ENCODE results near the gene BOK.

The BOK gene

GRCh38 chr2:241539616-241540374 lies 18.8 kb upstream of the BOK start:
- H3K36me3 ChIP-seq, result no peaks in the 10 kb centered on the region
- peak overlapping the region; percentile 96 for H3K4me2 ChIP-seq
- no peak overlapping the region for H3K27ac ChIP-seq
- no peak for TF ChIP-seq Cebpa-rat (IDR thresholded peaks at IDR 0.05)
- peaks cover 44% of the 10 kb centered on the region for H3K4me1 ChIP-seq
- H3K9ac ChIP-seq, result no peak overlapping the region; the same call in 1 of the 2 replicates
- no peaks in the 10 kb centered on the region for H3K27me3 ChIP-seq
- no peaks in the 10 kb centered on the region for H4K20me1 ChIP-seq
- H3K4me3 ChIP-seq, result no peak overlapping the region
- no peaks in the 10 kb centered on the region for H3K9me3 ChIP-seq

- no peaks in the 10 kb centered on the region for H3K36me3 ChIP-seq
- H4K20me1 ChIP-seq, result no peaks in the 10 kb centered on the region
- no peaks in the 10 kb centered on the region for H3K9me3 ChIP-seq
- H3K27ac ChIP-seq, result peak overlapping the region; percentile 53; the same call in 1 of the 2 replicates
- H3K4me1 ChIP-seq, result peaks cover 44% of the 10 kb centered on the region
- no peaks in the 10 kb centered on the region for H3K27me3 ChIP-seq
- peak overlapping the region; percentile 73 for H3K9ac ChIP-seq
- TF ChIP-seq Cebpa-rat (IDR thresholded peaks at IDR 0.05), result no peak
- peak overlapping the region; percentile 96 for H3K4me2 ChIP-seq
- peak overlapping the region; percentile 73 for H3K4me3 ChIP-seq
Measured at GRCh38 chr2:241540401-241540770, 18.2 kb upstream of the BOK start.

- no peaks in the 10 kb centered on the region for H3K36me3 ChIP-seq
- no peaks in the 10 kb centered on the region for H3K9me3 ChIP-seq
- peak overlapping the region; percentile 73 for H3K9ac ChIP-seq
- H3K27me3 ChIP-seq, result no peaks in the 10 kb centered on the region
- H3K4me1 ChIP-seq, result peaks cover 43% of the 10 kb centered on the region
- TF ChIP-seq Cebpa-rat (IDR thresholded peaks at IDR 0.05), result no peak
- peak overlapping the region; percentile 73 for H3K4me3 ChIP-seq
- peak overlapping the region; percentile 53; the same call in 1 of the 2 replicates for H3K27ac ChIP-seq
- no peaks in the 10 kb centered on the region for H4K20me1 ChIP-seq
- peak overlapping the region; percentile 96 for H3K4me2 ChIP-seq
Measured at GRCh38 chr2:241540771-241541561, 17.6 kb upstream of the BOK start.

GRCh38 chr2:241541564-241542277 lies 16.8 kb upstream of the BOK start:
- H4K20me1 ChIP-seq, result no peaks in the 10 kb centered on the region
- H3K36me3 ChIP-seq, result no peaks in the 10 kb centered on the region
- no peak overlapping the region for H3K27ac ChIP-seq
- peaks cover 36% of the 10 kb centered on the region for H3K4me1 ChIP-seq
- peak overlapping the region; percentile 96 for H3K4me2 ChIP-seq
- no peaks in the 10 kb centered on the region for H3K9me3 ChIP-seq
- no peak overlapping the region for H3K4me3 ChIP-seq
- no peak overlapping the region for H3K9ac ChIP-seq
- no peak for TF ChIP-seq Cebpa-rat (IDR thresholded peaks at IDR 0.05)
- H3K27me3 ChIP-seq, result 0 out of 2 replicates have a peak, but pooled peaks cover 1% of the 10 kb centered on the region

GRCh38 chr2:241542278-241542605 lies 16.3 kb upstream of the BOK start:
- Histone ChIP-seq H3K9me3 (no peaks in the 10 kb centered on the region), H3K4me3 (no peak overlapping the region), H3K4me1 (peaks cover 34% of the 10 kb centered on the region), H3K27ac (no peak overlapping the region), H3K4me2 (no peak overlapping the region), H3K9ac (no peak overlapping the region), H3K36me3 (no peaks in the 10 kb centered on the region), H3K27me3 (0 out of 2 replicates have a peak, but pooled peaks cover 2% of the 10 kb centered on the region), H4K20me1 (no peaks in the 10 kb centered on the region)
- no peak for TF ChIP-seq Cebpa-rat (IDR thresholded peaks at IDR 0.05)

- Histone ChIP-seq H3K27me3 (0 out of 2 replicates have a peak, but pooled peaks cover 2% of the 10 kb centered on the region), H3K4me1 (peaks cover 24% of the 10 kb centered on the region), H3K4me2 (no peak overlapping the region), H3K4me3 (no peak overlapping the region), H3K36me3 (no peaks in the 10 kb centered on the region), H3K9me3 (no peaks in the 10 kb centered on the region), H3K27ac (no peak overlapping the region), H4K20me1 (no peaks in the 10 kb centered on the region), H3K9ac (no peak overlapping the region)
- TF ChIP-seq Cebpa-rat (IDR thresholded peaks at IDR 0.05), result no peak
Measured at GRCh38 chr2:241545106-241545505, 13.4 kb upstream of the BOK start.

- Histone ChIP-seq H3K9ac (no peak overlapping the region), H3K27ac (no peak overlapping the region)
Measured at GRCh38 chr2:241545523-241546473, 12.7 kb upstream of the BOK start.

GRCh38 chr2:241546771-241547498 lies 11.6 kb upstream of the BOK start:
- Histone ChIP-seq H3K9ac (no peak overlapping the region), H3K36me3 (no peaks in the 10 kb centered on the region), H4K20me1 (no peaks in the 10 kb centered on the region), H3K27ac (no peak overlapping the region), H3K4me2 (no peak overlapping the region), H3K27me3 (0 out of 2 replicates have a peak, but pooled peaks cover 2% of the 10 kb centered on the region), H3K4me3 (no peak overlapping the region), H3K9me3 (no peaks in the 10 kb centered on the region), H3K4me1 (peaks cover 9% of the 10 kb centered on the region; the same call in 1 of the 2 replicates)
- no peak for TF ChIP-seq Cebpa-rat (IDR thresholded peaks at IDR 0.05)

More at GRCh38 chr2:241545523-241546473, 12.7 kb upstream of the BOK start:
- no peaks in the 10 kb centered on the region for H3K36me3 ChIP-seq
- no peak overlapping the region for H3K4me3 ChIP-seq
- H3K4me2 ChIP-seq, result no peak overlapping the region
- 0 out of 2 replicates have a peak, but pooled peaks cover 2% of the 10 kb centered on the region for H3K27me3 ChIP-seq
- H4K20me1 ChIP-seq, result no peaks in the 10 kb centered on the region
- H3K9me3 ChIP-seq, result no peaks in the 10 kb centered on the region
- H3K4me1 ChIP-seq, result peaks cover 17% of the 10 kb centered on the region
- no peak for TF ChIP-seq Cebpa-rat (IDR thresholded peaks at IDR 0.05)

All from BLaER1 (cell line).